ENCODE measurements around the gene CFAP46. TPM values are rescaled to one million over a fixed set of nuclear protein-coding genes. Genes with fewer than 3 reads are reported as not detected.

Gene CFAP46
- total RNA-seq, 1 donor from 2014 or later, result 1.3 TPM

DNA sequence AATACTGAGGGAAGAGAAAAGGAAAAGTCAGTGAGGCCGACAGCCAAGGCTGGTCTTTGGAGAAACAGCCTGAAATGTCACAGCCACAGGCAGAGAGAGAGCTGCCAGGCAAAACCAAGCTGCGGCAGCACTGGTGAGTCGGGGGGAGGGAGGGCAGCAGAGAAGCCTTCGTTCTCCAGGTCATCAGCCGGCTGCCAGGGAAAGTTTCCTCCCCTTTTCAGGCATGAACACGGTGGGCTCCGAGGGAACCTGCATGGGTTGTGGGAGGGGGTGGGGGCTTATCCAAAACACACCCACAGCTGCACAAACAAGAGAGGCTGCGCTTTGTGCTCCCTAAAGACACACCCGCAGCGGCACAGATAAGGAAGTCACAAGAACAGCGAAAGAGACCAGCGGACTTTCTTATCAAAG is 94.1 kb downstream of the CFAP46 start:
- Histone ChIP-seq H3K4me1 (ENCODE audit: insufficient read depth, low read length) (no peaks in the 10 kb centered on the region), H3K36me3 (ENCODE audit: insufficient read depth, low read length) (no peaks in the 10 kb centered on the region), H2AFZ (ENCODE audit: low read depth, low read length) (no peak overlapping the region), H3K4me2 (ENCODE audit: low read length) (no peak overlapping the region), H3K9me3 (ENCODE audit: insufficient read depth, low read depth, low read length) (no peaks in the 10 kb centered on the region), H4K20me1 (ENCODE audit: insufficient read depth, low read length) (no peaks in the 10 kb centered on the region), H3K27ac (ENCODE audit: low read depth, low read length) (no peak overlapping the region), H3K9ac (ENCODE audit: low read length) (no peak overlapping the region), H3K4me3 (ENCODE audit: insufficient read depth, low read depth, low read length) (no peak overlapping the region), H3K79me2 (ENCODE audit: insufficient read depth, low read length) (no peaks in the 10 kb centered on the region), H3K27me3 (ENCODE audit: insufficient read depth, low read length) (peaks cover 2% of the 10 kb centered on the region)
- H3K36me3 Mint-ChIP-seq (ENCODE audit: low read depth, unreplicated experiment), result peaks cover 6% of the 10 kb centered on the region
- DNase-seq (ENCODE audit: low read depth) (no peak), FAIRE-seq (no peak)
- H3K9me3 Mint-ChIP-seq (ENCODE audit: unreplicated experiment), result peaks cover 6% of the 10 kb centered on the region
- peaks cover 25% of the 10 kb centered on the region for H3K27me3 Mint-ChIP-seq (ENCODE audit: low read depth, unreplicated experiment)
- no peaks in the 10 kb centered on the region for H3K4me1 Mint-ChIP-seq (ENCODE audit: low read depth, unreplicated experiment)
- H3K27ac Mint-ChIP-seq (ENCODE audit: unreplicated experiment), result no peak overlapping the region
- no peak for TF ChIP-seq EZH2 (IDR thresholded peaks at IDR 0.05; ENCODE audit: insufficient read depth, low read length)
- TF ChIP-seq, protein P1, sequence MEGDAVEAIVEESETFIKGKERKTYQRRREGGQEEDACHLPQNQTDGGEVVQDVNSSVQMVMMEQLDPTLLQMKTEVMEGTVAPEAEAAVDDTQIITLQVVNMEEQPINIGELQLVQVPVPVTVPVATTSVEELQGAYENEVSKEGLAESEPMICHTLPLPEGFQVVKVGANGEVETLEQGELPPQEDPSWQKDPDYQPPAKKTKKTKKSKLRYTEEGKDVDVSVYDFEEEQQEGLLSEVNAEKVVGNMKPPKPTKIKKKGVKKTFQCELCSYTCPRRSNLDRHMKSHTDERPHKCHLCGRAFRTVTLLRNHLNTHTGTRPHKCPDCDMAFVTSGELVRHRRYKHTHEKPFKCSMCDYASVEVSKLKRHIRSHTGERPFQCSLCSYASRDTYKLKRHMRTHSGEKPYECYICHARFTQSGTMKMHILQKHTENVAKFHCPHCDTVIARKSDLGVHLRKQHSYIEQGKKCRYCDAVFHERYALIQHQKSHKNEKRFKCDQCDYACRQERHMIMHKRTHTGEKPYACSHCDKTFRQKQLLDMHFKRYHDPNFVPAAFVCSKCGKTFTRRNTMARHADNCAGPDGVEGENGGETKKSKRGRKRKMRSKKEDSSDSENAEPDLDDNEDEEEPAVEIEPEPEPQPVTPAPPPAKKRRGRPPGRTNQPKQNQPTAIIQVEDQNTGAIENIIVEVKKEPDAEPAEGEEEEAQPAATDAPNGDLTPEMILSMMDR (IDR thresholded peaks at IDR 0.05; ENCODE audit: insufficient read depth, low read depth, low read length), result no peak
- H3K4me3 Mint-ChIP-seq (ENCODE audit: unreplicated experiment), result no peak overlapping the region

- Mint-ChIP-seq H3K27me3 (ENCODE audit: low read depth, unreplicated experiment) (peaks cover 27% of the 10 kb centered on the region), H3K27ac (ENCODE audit: unreplicated experiment) (no peak overlapping the region), H3K4me3 (ENCODE audit: unreplicated experiment) (no peak overlapping the region), H3K36me3 (ENCODE audit: low read depth, unreplicated experiment) (peaks cover 6% of the 10 kb centered on the region), H3K9me3 (ENCODE audit: unreplicated experiment) (peaks cover 5% of the 10 kb centered on the region), H3K4me1 (ENCODE audit: low read depth, unreplicated experiment) (no peaks in the 10 kb centered on the region)
- DNase-seq (ENCODE audit: low read depth) (no peak), FAIRE-seq (no peak)
- no peak overlapping the region for H3K4me2 ChIP-seq (ENCODE audit: low read length)
- no peak overlapping the region for H3K27ac ChIP-seq (ENCODE audit: low read depth, low read length)
- no peak overlapping the region for H3K9ac ChIP-seq (ENCODE audit: low read length)
- no peaks in the 10 kb centered on the region for H3K79me2 ChIP-seq (ENCODE audit: insufficient read depth, low read length)
- H3K9me3 ChIP-seq (ENCODE audit: insufficient read depth, low read depth, low read length), result no peaks in the 10 kb centered on the region
- no peaks in the 10 kb centered on the region for H4K20me1 ChIP-seq (ENCODE audit: insufficient read depth, low read length)
- H3K27me3 ChIP-seq (ENCODE audit: insufficient read depth, low read length), result peaks cover 2% of the 10 kb centered on the region
- no peak overlapping the region for H3K4me3 ChIP-seq (ENCODE audit: insufficient read depth, low read depth, low read length)
- no peaks in the 10 kb centered on the region for H3K36me3 ChIP-seq (ENCODE audit: insufficient read depth, low read length)
- no peak overlapping the region for H2AFZ ChIP-seq (ENCODE audit: low read depth, low read length)
- H3K4me1 ChIP-seq (ENCODE audit: insufficient read depth, low read length), result no peaks in the 10 kb centered on the region
- TF ChIP-seq, protein P1 (IDR thresholded peaks at IDR 0.05; ENCODE audit: insufficient read depth, low read depth, low read length), result no peak
- no peak for TF ChIP-seq EZH2 (IDR thresholded peaks at IDR 0.05; ENCODE audit: insufficient read depth, low read length)
Measured at GRCh38 chr10:132847856-132848255, 94.5 kb downstream of the CFAP46 start.

- Mint-ChIP-seq H3K36me3 (ENCODE audit: low read depth, unreplicated experiment) (peaks cover 5% of the 10 kb centered on the region), H3K4me3 (ENCODE audit: unreplicated experiment) (no peak overlapping the region), H3K4me1 (ENCODE audit: low read depth, unreplicated experiment) (no peaks in the 10 kb centered on the region), H3K27me3 (ENCODE audit: low read depth, unreplicated experiment) (peaks cover 25% of the 10 kb centered on the region), H3K9me3 (ENCODE audit: unreplicated experiment) (peaks cover 1% of the 10 kb centered on the region), H3K27ac (ENCODE audit: unreplicated experiment) (no peak overlapping the region)
- Histone ChIP-seq H4K20me1 (ENCODE audit: insufficient read depth, low read length) (no peaks in the 10 kb centered on the region), H3K9ac (ENCODE audit: low read length) (no peak overlapping the region), H3K36me3 (ENCODE audit: insufficient read depth, low read length) (no peaks in the 10 kb centered on the region), H3K9me3 (ENCODE audit: insufficient read depth, low read depth, low read length) (no peaks in the 10 kb centered on the region), H2AFZ (ENCODE audit: low read depth, low read length) (no peak overlapping the region), H3K27ac (ENCODE audit: low read depth, low read length) (no peak overlapping the region), H3K4me2 (ENCODE audit: low read length) (no peak overlapping the region), H3K4me3 (ENCODE audit: insufficient read depth, low read depth, low read length) (no peak overlapping the region), H3K27me3 (ENCODE audit: insufficient read depth, low read length) (peaks cover 2% of the 10 kb centered on the region), H3K4me1 (ENCODE audit: insufficient read depth, low read length) (no peaks in the 10 kb centered on the region), H3K79me2 (ENCODE audit: insufficient read depth, low read length) (no peaks in the 10 kb centered on the region)
- TF ChIP-seq EZH2 (IDR thresholded peaks at IDR 0.05; ENCODE audit: insufficient read depth, low read length), result no peak
- TF ChIP-seq, protein P1 (IDR thresholded peaks at IDR 0.05; ENCODE audit: insufficient read depth, low read depth, low read length), result no peak
- FAIRE-seq (no peak), DNase-seq (ENCODE audit: low read depth) (no peak)
Measured at GRCh38 chr10:132847416-132847777, 95.0 kb downstream of the CFAP46 start.

All from astrocyte (in vitro differentiated cells and primary cell).